Activated T-helper 17 cell treated with anti-CD3 and anti-CD28 coated beads, Interleukin-2, amount 50 U/mL, for 72 hours (primary cell): ENCODE results near the gene PKP1. TPM values are rescaled to one million over a fixed set of nuclear protein-coding genes. Genes with fewer than 3 reads are reported as not detected.
A peak's percentile ranks its signal among the peaks of the same experiment; 100 is the strongest.
"Not testable (repeated sequence)": the region's sequence is repeated elsewhere in the genome, so short reads cannot be mapped to it uniquely, and the experiment has no call there.

Experiments used
- ATAC-seq: fragments of 150-1000 bp; cut with Tn5 transposase; replicated peaks from 2 replicates; pipeline ENCODE4 v1.10.0; 2021; ENCODE audit warnings: mild to moderate bottlenecking, moderate library complexity
- H3K27ac Mint-ChIP-seq: one replicate; pipeline ENCODE4 v1.8.0; 2022; ENCODE audit warnings: mixed read lengths
- H3K27me3 Mint-ChIP-seq: one replicate; pipeline ENCODE4 v1.8.0; 2022; ENCODE audit warnings: mixed read lengths
- H3K36me3 Mint-ChIP-seq: one replicate; pipeline ENCODE4 v1.8.0; 2022; ENCODE audit warnings: low read depth, mild to moderate bottlenecking, mixed read lengths
- H3K4me1 Mint-ChIP-seq: one replicate; pipeline ENCODE4 v1.8.0; 2022; ENCODE audit warnings: mixed read lengths
- H3K4me3 Mint-ChIP-seq: one replicate; pipeline ENCODE4 v1.8.0; 2022; ENCODE audit warnings: mild to moderate bottlenecking, mixed read lengths
- H3K9me3 Mint-ChIP-seq: one replicate; pipeline ENCODE4 v1.8.0; 2022; ENCODE audit warnings: mixed read lengths
- total RNA-seq, 2 donors: library from RNA; stranded (reverse); gene quantifications; one replicate each; pipeline ENCODE4 v1.2.3, GENCODE V29; 2022

The PKP1 gene
- total RNA-seq, result not detected

GRCh38 chr1:201282931-201283829, at the start of gene PKP1:
Gene PKP1 (plus strand): TSS chr1:201283506. CDS start chr1:201283703, 197 bp downstream.
- peak; percentile 56 for ATAC-seq
- Mint-ChIP-seq H3K9me3 (no peaks in the 10 kb centered on the region), H3K27ac (no peak within 1 kb of the TSS), H3K36me3 (no peaks in the 10 kb centered on the region), H3K4me1 (no peaks in the 10 kb centered on the region), H3K27me3 (peaks cover 30% of the 10 kb centered on the region), H3K4me3 (peak within 1 kb of the TSS; percentile 17)

GRCh38 chr1:201239646-201240045, 43.7 kb upstream of the PKP1 start:
- not testable (repeated sequence) for H3K9me3 Mint-ChIP-seq, H3K36me3 Mint-ChIP-seq, H3K4me1 Mint-ChIP-seq, H3K27ac Mint-ChIP-seq, ATAC-seq, H3K4me3 Mint-ChIP-seq
- H3K27me3 Mint-ChIP-seq, result peaks cover 32% of the 10 kb centered on the region

GRCh38 chr1:201240171-201240570, 43.1 kb upstream of the PKP1 start:
- Mint-ChIP-seq H3K27me3 (peaks cover 37% of the 10 kb centered on the region), H3K4me1 (no peaks in the 10 kb centered on the region), H3K9me3 (no peaks in the 10 kb centered on the region), H3K4me3 (no peak overlapping the region), H3K27ac (no peak overlapping the region), H3K36me3 (no peaks in the 10 kb centered on the region)
- no peak for ATAC-seq

GRCh38 chr1:201241736-201242135, 41.6 kb upstream of the PKP1 start:
- Mint-ChIP-seq H3K4me1 (no peaks in the 10 kb centered on the region), H3K36me3 (no peaks in the 10 kb centered on the region), H3K27me3 (peaks cover 46% of the 10 kb centered on the region), H3K9me3 (no peaks in the 10 kb centered on the region), H3K27ac (no peak overlapping the region), H3K4me3 (no peak overlapping the region)
- no peak for ATAC-seq

GRCh38 chr1:201245082-201245481, 38.2 kb upstream of the PKP1 start:
- ATAC-seq, result no peak
- H3K4me3 Mint-ChIP-seq, result no peak overlapping the region
- no peaks in the 10 kb centered on the region for H3K36me3 Mint-ChIP-seq
- no peak overlapping the region for H3K27ac Mint-ChIP-seq
- H3K4me1 Mint-ChIP-seq, result no peaks in the 10 kb centered on the region
- H3K9me3 Mint-ChIP-seq, result no peaks in the 10 kb centered on the region
- H3K27me3 Mint-ChIP-seq, result peaks cover 45% of the 10 kb centered on the region

GRCh38 chr1:201248721-201249559, 34.4 kb upstream of the PKP1 start:
- H3K27ac Mint-ChIP-seq, result no peak overlapping the region
- peaks cover 26% of the 10 kb centered on the region for H3K27me3 Mint-ChIP-seq
- no peaks in the 10 kb centered on the region for H3K4me1 Mint-ChIP-seq
- no peak overlapping the region for H3K4me3 Mint-ChIP-seq
- no peaks in the 10 kb centered on the region for H3K36me3 Mint-ChIP-seq
- ATAC-seq, result no peak
- H3K9me3 Mint-ChIP-seq, result no peaks in the 10 kb centered on the region

GRCh38 chr1:201250326-201251011, 32.8 kb upstream of the PKP1 start:
- Mint-ChIP-seq H3K9me3 (no peaks in the 10 kb centered on the region), H3K4me3 (no peak overlapping the region), H3K27me3 (peaks cover 12% of the 10 kb centered on the region), H3K27ac (no peak overlapping the region), H3K4me1 (no peaks in the 10 kb centered on the region), H3K36me3 (no peaks in the 10 kb centered on the region)
- no peak for ATAC-seq

GRCh38 chr1:201251411-201251810, 31.9 kb upstream of the PKP1 start:
- ATAC-seq, result no peak
- no peak overlapping the region for H3K4me3 Mint-ChIP-seq
- H3K27ac Mint-ChIP-seq, result no peak overlapping the region
- peaks cover 8% of the 10 kb centered on the region for H3K27me3 Mint-ChIP-seq
- no peaks in the 10 kb centered on the region for H3K4me1 Mint-ChIP-seq
- H3K9me3 Mint-ChIP-seq, result no peaks in the 10 kb centered on the region
- no peaks in the 10 kb centered on the region for H3K36me3 Mint-ChIP-seq

- H3K27ac Mint-ChIP-seq, result no peak overlapping the region
- H3K36me3 Mint-ChIP-seq, result no peaks in the 10 kb centered on the region
- no peak overlapping the region for H3K4me3 Mint-ChIP-seq
- H3K4me1 Mint-ChIP-seq, result no peaks in the 10 kb centered on the region
- H3K9me3 Mint-ChIP-seq, result no peaks in the 10 kb centered on the region
- peaks cover 5% of the 10 kb centered on the region for H3K27me3 Mint-ChIP-seq
- ATAC-seq, result no peak
These were observed 31.4 kb upstream of the PKP1 start for GRCh38 chr1:201251851-201252430.

- H3K9me3 Mint-ChIP-seq, result no peaks in the 10 kb centered on the region
- H3K27me3 Mint-ChIP-seq, result peaks cover 5% of the 10 kb centered on the region
- H3K4me1 Mint-ChIP-seq, result no peaks in the 10 kb centered on the region
- H3K36me3 Mint-ChIP-seq, result no peaks in the 10 kb centered on the region
- no peak for ATAC-seq
- H3K4me3 Mint-ChIP-seq, result no peak overlapping the region
- no peak overlapping the region for H3K27ac Mint-ChIP-seq
These were observed 30.3 kb upstream of the PKP1 start for GRCh38 chr1:201252944-201253371.

- H3K4me1 Mint-ChIP-seq, result no peaks in the 10 kb centered on the region
- ATAC-seq, result no peak
- peaks cover 5% of the 10 kb centered on the region for H3K27me3 Mint-ChIP-seq
- no peak overlapping the region for H3K27ac Mint-ChIP-seq
- H3K36me3 Mint-ChIP-seq, result no peaks in the 10 kb centered on the region
- no peak overlapping the region for H3K4me3 Mint-ChIP-seq
- H3K9me3 Mint-ChIP-seq, result no peaks in the 10 kb centered on the region
These were observed 29.9 kb upstream of the PKP1 start for GRCh38 chr1:201253411-201253810.

- Mint-ChIP-seq H3K9me3 (no peaks in the 10 kb centered on the region), H3K27me3 (peaks cover 5% of the 10 kb centered on the region), H3K36me3 (no peaks in the 10 kb centered on the region), H3K4me3 (no peak overlapping the region), H3K4me1 (no peaks in the 10 kb centered on the region), H3K27ac (no peak overlapping the region)
- no peak for ATAC-seq
These were observed 29.2 kb upstream of the PKP1 start for GRCh38 chr1:201253906-201254624.

GRCh38 chr1:201254625-201255478, 28.5 kb upstream of the PKP1 start:
- H3K4me3 Mint-ChIP-seq, result no peak overlapping the region
- ATAC-seq, result peak; percentile 60
- no peaks in the 10 kb centered on the region for H3K36me3 Mint-ChIP-seq
- H3K4me1 Mint-ChIP-seq, result no peaks in the 10 kb centered on the region
- no peak overlapping the region for H3K27ac Mint-ChIP-seq
- H3K27me3 Mint-ChIP-seq, result peaks cover 5% of the 10 kb centered on the region
- no peaks in the 10 kb centered on the region for H3K9me3 Mint-ChIP-seq
